Heart right ventricle (tissue), 16 donors: ENCODE data around the gene WBP1. TPM values are rescaled to one million over a fixed set of nuclear protein-coding genes. Genes with fewer than 3 reads are reported as not detected.

Source experiments
- ATAC-seq, 8 donors: fragments of 200-7000 bp; cut with Tn5 transposase; one replicate each; pipeline ENCODE4 v1.9.1; 2020; ENCODE audit warnings: mild to moderate bottlenecking in 8 of 8, moderate library complexity in 8 of 8, moderate number of reproducible peaks in 1 of 8
- DNase-seq, 2 donors: peaks; one replicate each; pipeline ENCODE4 v3.0.0-alpha.2; 2020
- H3K27ac ChIP-seq, 10 donors: fragments of 200-600 bp; sonication (generic) in 2 of 10; one replicate each; pipeline versions ENCODE4 v1.5.0 to v1.8.0; 2020 to 2022; ENCODE audit warnings: mild to moderate bottlenecking in 3 of 10
- H3K27me3 ChIP-seq, 7 donors: fragments of 200-600 bp; one replicate each; pipeline ENCODE4 v1.8.0; 2021 to 2022; ENCODE audit warnings: mild to moderate bottlenecking in 2 of 7
- H3K36me3 ChIP-seq, 9 donors: fragments of 200-600 bp; sonication (generic) in 1 of 9; one replicate each; pipeline versions ENCODE4 v1.5.0 to v1.8.0; 2020 to 2022; ENCODE audit warnings: mild to moderate bottlenecking in 2 of 9
- H3K4me1 ChIP-seq, 9 donors: fragments of 200-600 bp; sonication (generic) in 1 of 9; one replicate each; pipeline versions ENCODE4 v1.5.0 to v1.8.0; 2020 to 2022; ENCODE audit warnings: mild to moderate bottlenecking in 4 of 9
- H3K4me3 ChIP-seq, 10 donors: fragments of 200-600 bp; sonication (generic) in 2 of 10; one replicate each; pipeline versions ENCODE4 v1.5.0 to v1.8.0; 2020 to 2022; ENCODE audit warnings: mild to moderate bottlenecking in 7 of 10, moderate library complexity in 2 of 10
- H3K9me3 ChIP-seq, 11 donors: fragments of 200-600 bp in 10 of 11; sonication (generic) in 2 of 11; one replicate each; pipeline versions ENCODE4 v1.5.0 to v1.8.0; 2013 to 2022; ENCODE audit warnings: mild to moderate bottlenecking in 2 of 11, control low read depth in 1 of 11, moderate library complexity in 1 of 11
- WGBS, 2 donors: extraction: QIAGEN DNeasy Blood & Tissue Kit; methylation state at CpG; one replicate each; pipeline ENCODE4 v1.1.7; 2013; ENCODE audit warnings: inconsistent platforms in 1 of 2; 5-methylcytosine and 5-hydroxymethylcytosine counted together
- intact Hi-C, 10 donors: fragments of 100-400 bp; cut with DNase I; formaldehyde crosslinking; loops; one replicate each; pipeline versions ENCODE4 v1.11.1 to v1.14.2; 2022
- polyA plus RNA-seq, 2 donors: library from polyadenylated mRNA; stranded (reverse); fragments of 200-250 nt; gene quantifications; one replicate each; pipeline ENCODE4 v1.2.3, GENCODE V29; 2013
- total RNA-seq, 10 donors: library from RNA; stranded (reverse); fragmentation: NEBNext Ultra II Directional in 3 of 10; extraction: Animal tissue kit (Norgen Biotek cat#: 25700) in 3 of 10; gene quantifications; one replicate each; pipeline versions ENCODE4 v1.2.1 to v1.2.4, GENCODE V29; 2021 to 2023
- TF ChIP-seq, protein P1 (sequence below), 9 donors: fragments of 200-600 bp; sonication (generic) in 2 of 9; IDR thresholded peaks; one replicate each; pipeline versions ENCODE4 v1.5.0 to v1.8.0; 2021 to 2022; ENCODE audit warnings: antibody characterized with exemption in 9 of 9, mild to moderate bottlenecking in 5 of 9, moderate library complexity in 1 of 9
- donor health status: Arrhythmogenic right ventricular cardiomyopathy.
- donor health status: ischemic (EF 13 %, LVEDD 7.1; RV severe dilation, severe dysfunction).
- donor health status: healthy with polysubstance abuse.
- donor health status: DM: no; HTN: yes; CAD: no.
- donor health status: DM: no; HTN: no; CAD: no.
- donor health status: ischemic (EF 25% LVEDD 6.9; RV normal size, moderate dysfunction).
- donor health status: ischemic (EF 25% LVEDD 5.7; RV mildly dilated, moderate dysfunction).
- donor health status: healthy.
- donor health status: DM: yes; HTN: yes; CAD: no.
- donor health status: Ischemic cardiomyopathy.
- donor health status: ischemic (EF 35%, LVEDD 5.7; RV mildly dilated, moderate dysfunction).
- donor health status: nonischemic (EF 11% LVEDD 7.7; RV severe dilation, severe dysfunction).
- donor health status: DM: yes; HTN: yes; CAD: no.
- donor health status: PGD.
- donor health status: ischemic (EF 29% LVEDD 5.4; RV normal size, mild dysfunction).
- donor health status: nonischemic (EF 23%, LVEDD 6.1; RV moderate dilation, normal function).

WBP1 gene
- total and polyA plus RNA-seq, 12 donors: 34.8 to 59.8 (median 45.8) TPM

DNA sequence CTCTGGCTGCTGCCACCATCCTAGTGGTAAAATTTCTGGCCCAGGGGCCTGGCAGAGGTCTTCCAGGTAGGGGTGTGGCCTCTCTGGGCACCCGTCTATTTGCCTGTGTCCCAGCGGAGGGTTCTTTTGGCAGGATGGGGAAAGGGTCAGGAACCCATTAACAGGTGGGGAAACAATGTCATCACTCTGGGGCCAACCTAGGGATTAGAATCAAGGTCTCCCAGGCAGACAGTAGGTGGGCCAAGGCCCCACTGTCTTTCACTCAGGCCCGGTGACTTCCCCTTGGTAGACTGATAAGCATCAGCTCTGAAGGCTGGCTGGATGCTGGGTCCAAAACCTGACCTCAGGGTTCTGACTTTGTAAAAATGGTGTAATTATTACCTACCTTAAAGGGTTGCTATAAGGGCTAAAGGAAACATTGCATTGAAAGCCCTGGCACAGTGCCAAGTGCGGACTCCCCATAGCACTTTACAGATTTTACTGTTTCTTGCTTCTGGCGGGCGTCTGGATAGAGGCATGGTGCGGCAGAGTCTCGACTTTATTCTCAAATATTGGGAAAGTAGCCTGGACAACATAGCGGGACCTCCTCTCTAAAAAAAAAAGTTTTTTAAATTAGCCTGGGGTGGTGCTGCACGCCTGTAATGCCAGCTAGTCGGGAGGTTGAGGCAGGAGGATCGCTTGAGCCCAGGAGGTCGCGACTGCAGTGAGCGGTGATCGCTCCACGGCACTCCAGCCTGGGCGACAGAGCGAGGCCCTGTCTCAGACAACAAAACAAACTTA, 38.9 kb downstream of the WBP1 start:
- H3K9me3 ChIP-seq: no peaks in the 10 kb centered on the region
- peak overlapping the region in 7 of 10 donors; percentile 22 to 57 (median 40) for H3K4me3 ChIP-seq
- WGBS, 2 donors: 41 to 42% methylated on average over 19 of the region's 19 CpGs
- intact Hi-C loops: no loop called here
- peaks cover 11 to 34% (median 29%) of the 10 kb centered on the region in 9 donors for H3K4me1 ChIP-seq
- H3K27me3 ChIP-seq: peaks cover 9 to 56% (median 55%) of the 10 kb centered on the region in 7 donors
- ATAC-seq (peak in 1 of 8 donors; percentile 3), DNase-seq (no peak)
- no peak overlapping the region for H3K27ac ChIP-seq
- H3K36me3 ChIP-seq: peaks cover 0 to 27% (median 15%) of the 10 kb centered on the region in 9 donors
- TF ChIP-seq, protein P1, sequence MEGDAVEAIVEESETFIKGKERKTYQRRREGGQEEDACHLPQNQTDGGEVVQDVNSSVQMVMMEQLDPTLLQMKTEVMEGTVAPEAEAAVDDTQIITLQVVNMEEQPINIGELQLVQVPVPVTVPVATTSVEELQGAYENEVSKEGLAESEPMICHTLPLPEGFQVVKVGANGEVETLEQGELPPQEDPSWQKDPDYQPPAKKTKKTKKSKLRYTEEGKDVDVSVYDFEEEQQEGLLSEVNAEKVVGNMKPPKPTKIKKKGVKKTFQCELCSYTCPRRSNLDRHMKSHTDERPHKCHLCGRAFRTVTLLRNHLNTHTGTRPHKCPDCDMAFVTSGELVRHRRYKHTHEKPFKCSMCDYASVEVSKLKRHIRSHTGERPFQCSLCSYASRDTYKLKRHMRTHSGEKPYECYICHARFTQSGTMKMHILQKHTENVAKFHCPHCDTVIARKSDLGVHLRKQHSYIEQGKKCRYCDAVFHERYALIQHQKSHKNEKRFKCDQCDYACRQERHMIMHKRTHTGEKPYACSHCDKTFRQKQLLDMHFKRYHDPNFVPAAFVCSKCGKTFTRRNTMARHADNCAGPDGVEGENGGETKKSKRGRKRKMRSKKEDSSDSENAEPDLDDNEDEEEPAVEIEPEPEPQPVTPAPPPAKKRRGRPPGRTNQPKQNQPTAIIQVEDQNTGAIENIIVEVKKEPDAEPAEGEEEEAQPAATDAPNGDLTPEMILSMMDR (IDR thresholded peaks at IDR 0.05): no peak

DNA sequence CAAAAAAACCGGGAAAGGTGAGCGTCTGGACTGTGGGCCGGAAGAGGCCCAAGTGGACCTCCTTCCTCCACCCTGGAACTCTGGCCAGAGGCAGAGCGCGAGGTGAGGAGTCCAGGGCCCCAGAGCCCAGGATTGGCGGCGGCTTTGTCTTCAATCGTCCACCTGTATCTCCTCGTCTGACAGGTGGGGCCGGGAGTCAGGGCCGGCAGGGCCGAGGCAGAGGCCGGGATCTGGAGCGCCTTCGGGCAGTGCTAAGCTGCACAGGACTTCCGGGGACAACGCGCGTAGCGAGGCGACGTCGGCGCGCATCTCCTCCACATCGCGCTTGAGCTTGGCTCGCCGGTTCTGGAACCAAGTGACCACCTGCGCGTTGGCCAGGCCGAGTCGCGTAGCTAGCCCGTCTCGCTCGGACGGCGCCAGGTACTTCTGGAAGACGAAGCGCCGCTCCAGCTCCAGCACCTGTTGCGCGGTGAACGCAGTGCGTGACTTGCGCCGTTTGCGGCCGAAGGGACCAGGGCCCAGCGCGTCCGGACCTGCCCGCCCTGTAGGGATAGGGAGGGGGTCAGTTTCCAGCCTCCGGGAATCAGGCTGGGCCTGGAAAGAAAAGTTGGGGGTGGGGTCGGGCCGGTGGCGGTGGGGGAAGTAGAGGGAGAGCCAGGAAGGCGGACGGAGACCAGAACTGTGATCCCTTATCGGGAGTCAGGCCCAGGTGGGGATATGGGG, 39.7 kb downstream of the WBP1 start:
- DNase-seq: peak in 1 of 2 donors; percentile 37
- H3K27me3 ChIP-seq: peaks cover 9 to 64% (median 62%) of the 10 kb centered on the region in 7 donors
- peaks cover 0 to 19% (median 9%) of the 10 kb centered on the region in 9 donors for H3K36me3 ChIP-seq
- 2 to 4% methylated on average over 61 of the region's 61 CpGs for WGBS, 2 donors
- TF ChIP-seq, protein P1 (IDR thresholded peaks at IDR 0.05): no peak
- H3K4me3 ChIP-seq: peak overlapping the region in 8 of 10 donors; percentile 22 to 57 (median 38)
- no peak overlapping the region for H3K27ac ChIP-seq
- intact Hi-C loops: no loop called here
- no peaks in the 10 kb centered on the region for H3K9me3 ChIP-seq
- peak in 5 of 8 donors; percentile 7 to 22 (median 16) for ATAC-seq
- H3K4me1 ChIP-seq: peaks cover 11 to 42% (median 35%) of the 10 kb centered on the region in 9 donors

DNA sequence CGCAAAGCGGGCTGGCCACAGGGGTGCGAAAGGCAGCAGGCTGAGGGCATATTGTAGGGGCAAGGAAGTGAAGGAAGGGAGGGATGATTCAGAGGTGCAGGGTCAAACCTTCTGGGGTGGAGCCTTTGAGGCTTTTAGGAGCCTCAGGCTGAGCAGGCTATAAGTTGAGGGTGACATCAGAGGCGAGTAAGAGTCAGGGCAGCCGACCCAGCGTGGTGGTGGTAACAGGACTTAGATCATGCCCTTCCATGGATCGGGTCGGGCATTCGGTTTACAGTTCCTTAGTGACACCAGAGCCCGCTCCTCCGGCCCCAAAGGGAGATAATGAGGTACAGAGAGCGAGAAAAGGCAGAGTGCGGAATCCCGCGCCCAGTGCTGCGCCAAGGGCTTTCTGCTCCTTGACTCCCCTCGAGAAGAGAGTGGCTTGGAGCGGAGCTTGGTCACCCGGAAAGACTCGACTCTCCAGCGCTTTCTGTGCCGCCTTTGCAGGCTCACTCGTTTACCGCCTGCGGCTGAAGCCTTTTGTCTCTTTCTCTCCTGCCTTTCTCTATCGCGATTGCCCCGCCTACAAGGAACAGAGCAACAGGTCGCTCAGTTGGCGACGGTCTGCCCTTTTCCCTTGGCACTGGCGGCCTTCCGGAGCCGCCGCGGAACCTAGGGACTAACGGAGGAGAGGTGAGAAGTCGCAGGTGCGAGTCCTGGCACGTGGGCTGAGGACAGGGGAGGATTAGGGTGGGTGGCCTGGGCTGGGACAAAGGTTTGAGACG, 40.4 kb downstream of the WBP1 start:
- H3K9me3 ChIP-seq: no peaks in the 10 kb centered on the region
- H3K4me3 ChIP-seq: peak overlapping the region in 7 of 10 donors; percentile 22 to 57 (median 40)
- intact Hi-C loops: no loop called here
- H3K4me1 ChIP-seq: peaks cover 11 to 49% (median 38%) of the 10 kb centered on the region in 9 donors
- DNase-seq (no peak), ATAC-seq (no peak)
- H3K36me3 ChIP-seq: peaks cover 0 to 12% (median 3%) of the 10 kb centered on the region in 9 donors
- peaks cover 9 to 70% (median 64%) of the 10 kb centered on the region in 7 donors for H3K27me3 ChIP-seq
- WGBS, 2 donors: 2% methylated on average over 41 of the region's 41 CpGs
- no peak overlapping the region for H3K27ac ChIP-seq
- TF ChIP-seq, protein P1 (IDR thresholded peaks at IDR 0.05): no peak
